ENCODE data around the gene CD59. TPM values are rescaled to one million over a fixed set of nuclear protein-coding genes. Genes with fewer than 3 reads are reported as not detected.

CD59 gene
- total and polyA plus RNA-seq, 9 donors = 73.0 to 807 (median 288) TPM

DNA sequence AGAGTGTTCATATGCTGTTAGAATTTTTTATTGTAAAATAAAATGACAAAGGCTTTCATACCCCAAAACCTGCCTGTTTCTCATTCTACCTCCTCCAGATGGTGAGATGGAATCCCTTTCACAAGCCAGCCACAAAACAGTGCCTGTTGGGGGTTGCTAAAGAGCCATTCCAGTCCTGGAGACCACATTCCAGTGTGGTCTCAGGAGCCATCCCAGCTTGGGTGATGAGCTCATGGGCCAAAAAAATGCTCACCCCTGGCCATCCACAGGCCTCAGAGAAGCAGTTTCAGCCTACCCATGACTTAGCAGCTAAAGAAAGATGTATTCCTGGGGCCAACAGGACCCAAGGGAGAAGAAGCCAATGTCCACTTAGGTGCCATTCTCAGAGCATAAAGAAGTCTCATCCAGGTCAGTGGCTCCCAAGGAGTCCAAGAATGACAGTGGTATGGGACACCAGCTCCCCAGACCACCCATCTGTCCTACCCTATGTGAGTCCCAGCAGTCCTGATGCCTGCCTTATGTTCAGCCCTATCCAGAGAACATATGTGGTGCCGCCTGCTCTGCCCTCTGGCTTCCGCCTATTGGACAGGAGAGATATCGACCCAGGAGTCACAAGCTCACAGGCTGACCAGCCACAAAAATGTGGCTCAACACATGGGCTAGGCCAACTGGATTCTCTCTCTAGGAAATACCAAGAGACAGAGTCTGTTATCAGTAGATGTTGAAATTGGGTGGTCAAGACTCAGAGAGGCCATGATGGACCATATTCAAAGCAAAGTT is 62.0 kb downstream of the CD59 start:
- Histone ChIP-seq H3K4me1 (ENCODE audit: insufficient read depth) (no peaks in the 10 kb centered on the region), H3K27ac (no peak overlapping the region), H3K36me3 (no peaks in the 10 kb centered on the region), H3K9me3 (no peaks in the 10 kb centered on the region), H3K27me3 (no peaks in the 10 kb centered on the region), H3K4me3 (no peak overlapping the region)
- no peak for TF ChIP-seq POLR2A (IDR thresholded peaks at IDR 0.05)
- TF ChIP-seq EP300 (IDR thresholded peaks at IDR 0.05) = no peak
- TF ChIP-seq, protein P1, sequence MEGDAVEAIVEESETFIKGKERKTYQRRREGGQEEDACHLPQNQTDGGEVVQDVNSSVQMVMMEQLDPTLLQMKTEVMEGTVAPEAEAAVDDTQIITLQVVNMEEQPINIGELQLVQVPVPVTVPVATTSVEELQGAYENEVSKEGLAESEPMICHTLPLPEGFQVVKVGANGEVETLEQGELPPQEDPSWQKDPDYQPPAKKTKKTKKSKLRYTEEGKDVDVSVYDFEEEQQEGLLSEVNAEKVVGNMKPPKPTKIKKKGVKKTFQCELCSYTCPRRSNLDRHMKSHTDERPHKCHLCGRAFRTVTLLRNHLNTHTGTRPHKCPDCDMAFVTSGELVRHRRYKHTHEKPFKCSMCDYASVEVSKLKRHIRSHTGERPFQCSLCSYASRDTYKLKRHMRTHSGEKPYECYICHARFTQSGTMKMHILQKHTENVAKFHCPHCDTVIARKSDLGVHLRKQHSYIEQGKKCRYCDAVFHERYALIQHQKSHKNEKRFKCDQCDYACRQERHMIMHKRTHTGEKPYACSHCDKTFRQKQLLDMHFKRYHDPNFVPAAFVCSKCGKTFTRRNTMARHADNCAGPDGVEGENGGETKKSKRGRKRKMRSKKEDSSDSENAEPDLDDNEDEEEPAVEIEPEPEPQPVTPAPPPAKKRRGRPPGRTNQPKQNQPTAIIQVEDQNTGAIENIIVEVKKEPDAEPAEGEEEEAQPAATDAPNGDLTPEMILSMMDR (IDR thresholded peaks at IDR 0.05) = no peak
- intact Hi-C loops (cut with DNase I) = no loop called here
- DNase-seq = no peak
- WGBS, 3 donors = 95 to 97% (median 97%) methylated on average over 3 of the region's 3 CpGs

DNA sequence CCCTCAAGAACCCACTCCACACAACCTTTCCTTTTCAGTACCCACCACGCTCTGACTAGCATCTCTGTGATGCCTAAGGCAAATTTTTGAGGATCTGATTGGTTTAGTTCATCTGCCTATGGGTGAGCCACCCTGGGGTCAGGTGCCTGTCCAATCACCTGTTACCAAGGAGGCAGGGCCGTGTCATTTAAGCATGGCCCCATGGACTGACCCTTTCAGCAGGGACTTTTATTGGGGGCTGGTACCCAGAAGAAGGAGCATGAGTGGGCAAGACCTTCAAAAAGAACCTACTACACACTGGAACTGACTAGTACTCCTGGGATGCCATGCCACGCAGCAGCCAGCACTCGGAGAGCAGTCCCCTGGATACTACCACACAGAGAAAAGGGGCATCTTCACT is 64.0 kb downstream of the CD59 start:
- 83 to 91% (median 85%) methylated on average over 4 of the region's 4 CpGs for WGBS, 3 donors
- Histone ChIP-seq H3K4me3 (no peak overlapping the region), H3K9me3 (no peaks in the 10 kb centered on the region), H3K27me3 (no peaks in the 10 kb centered on the region), H3K27ac (no peak overlapping the region), H3K4me1 (ENCODE audit: insufficient read depth) (no peaks in the 10 kb centered on the region), H3K36me3 (no peaks in the 10 kb centered on the region)
- TF ChIP-seq, protein P1 (IDR thresholded peaks at IDR 0.05) = no peak
- TF ChIP-seq EP300 (IDR thresholded peaks at IDR 0.05) = no peak
- no peak for TF ChIP-seq POLR2A (IDR thresholded peaks at IDR 0.05)
- no peak for DNase-seq
- intact Hi-C loops (cut with DNase I) = no loop called here

DNA sequence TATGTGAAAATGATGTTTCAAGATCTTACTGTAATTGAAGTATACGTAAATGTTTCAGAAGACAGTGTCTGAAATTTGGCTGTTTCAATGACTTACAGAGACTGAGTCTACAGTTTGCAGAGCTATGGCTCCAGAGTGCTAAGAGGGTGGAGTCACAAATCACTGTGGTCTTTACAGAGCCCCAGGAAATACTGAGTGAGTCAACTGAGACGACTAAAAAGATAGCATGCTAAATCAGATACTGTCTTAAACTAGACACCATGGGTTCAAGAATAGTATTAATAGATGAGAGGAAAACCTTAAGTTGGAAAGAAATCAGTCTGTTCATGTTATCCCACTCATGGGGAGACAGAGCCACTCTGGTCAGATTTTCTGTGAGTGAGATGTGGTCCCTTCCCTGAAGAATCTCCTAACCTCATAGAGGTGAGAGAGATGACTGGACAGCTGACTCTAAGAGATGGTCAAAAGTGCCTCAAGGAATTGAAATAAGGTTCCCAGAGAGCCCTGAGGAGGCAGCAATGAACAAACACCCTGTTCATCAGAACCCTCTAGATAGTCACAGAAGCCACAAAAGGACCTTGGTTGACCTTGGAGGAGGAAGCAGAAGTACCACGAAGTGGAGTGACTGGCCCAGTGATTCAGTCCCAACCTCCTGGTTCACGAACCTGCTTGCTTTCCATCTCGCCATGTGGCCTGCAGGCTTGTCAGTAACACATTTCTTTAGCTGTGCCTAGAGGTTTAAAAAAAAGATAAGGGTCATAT is 65.8 kb downstream of the CD59 start:
- no peaks in the 10 kb centered on the region for H3K4me1 ChIP-seq (ENCODE audit: insufficient read depth)
- DNase-seq = no peak
- H3K27ac ChIP-seq = no peak overlapping the region
- no peak overlapping the region for H3K4me3 ChIP-seq
- WGBS, 3 donors = 69 to 79% (median 70%) methylated on average over 5 of the region's 5 CpGs
- no peaks in the 10 kb centered on the region for H3K27me3 ChIP-seq
- H3K9me3 ChIP-seq = no peaks in the 10 kb centered on the region
- TF ChIP-seq EP300 (IDR thresholded peaks at IDR 0.05) (no peak), POLR2A (IDR thresholded peaks at IDR 0.05) (no peak)
- TF ChIP-seq, protein P1 (IDR thresholded peaks at IDR 0.05) = no peak
- intact Hi-C loops (cut with DNase I) = no loop called here
- H3K36me3 ChIP-seq = no peaks in the 10 kb centered on the region

DNA sequence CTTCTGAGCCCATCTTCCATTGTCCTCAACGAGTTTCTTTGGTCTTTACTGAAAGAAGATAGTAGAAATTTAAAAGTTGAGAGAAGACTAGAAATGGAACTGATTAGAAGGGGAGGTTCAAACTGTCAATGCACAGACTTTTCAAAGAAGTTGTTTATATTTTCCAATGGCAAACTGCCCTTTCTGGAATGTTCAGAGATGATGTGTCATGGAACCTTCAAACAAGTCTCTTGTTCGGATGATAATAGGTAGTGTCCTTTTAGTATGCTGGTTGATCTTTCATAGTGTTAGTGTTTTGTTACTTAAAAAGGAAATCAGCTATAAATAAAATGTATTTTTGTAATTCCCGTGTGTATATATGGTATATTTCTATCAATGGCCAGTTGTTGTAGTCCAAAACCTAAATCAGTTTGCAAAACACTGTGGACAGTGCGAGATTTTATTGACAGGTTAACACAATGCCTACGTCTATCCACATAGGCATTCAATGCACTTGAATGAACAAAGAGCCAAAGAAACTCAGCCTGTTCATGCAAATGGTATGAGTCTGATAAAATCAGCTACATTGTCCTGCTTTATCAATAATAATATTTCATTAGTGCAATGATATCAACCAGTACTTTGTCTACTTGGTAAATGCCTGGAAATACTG is 66.5 kb downstream of the CD59 start:
- no peaks in the 10 kb centered on the region for H3K9me3 ChIP-seq
- no peaks in the 10 kb centered on the region for H3K27me3 ChIP-seq
- 81 to 87% (median 86%) methylated on average over 5 of the region's 5 CpGs for WGBS, 3 donors
- H3K27ac ChIP-seq = no peak overlapping the region
- no peak for DNase-seq
- H3K36me3 ChIP-seq = no peaks in the 10 kb centered on the region
- intact Hi-C loops (cut with DNase I) = no loop called here
- H3K4me3 ChIP-seq = no peak overlapping the region
- TF ChIP-seq EP300 (IDR thresholded peaks at IDR 0.05) (no peak), POLR2A (IDR thresholded peaks at IDR 0.05) (no peak)
- TF ChIP-seq, protein P1 (IDR thresholded peaks at IDR 0.05) = no peak
- H3K4me1 ChIP-seq (ENCODE audit: insufficient read depth) = no peaks in the 10 kb centered on the region
